Nephron (organoid): Measurements from ENCODE around the gene SLC44A1.

Source experiments
- H3K27ac Mint-ChIP-seq, 3 experiments: 2 replicates each; pipeline ENCODE4 v1.8.0; 2020; ENCODE audit warnings: mixed read lengths in 3 of 3, mild to moderate bottlenecking in 2 of 3, moderate library complexity in 1 of 3
- H3K27me3 Mint-ChIP-seq: 2 replicates; pipeline ENCODE4 v1.8.0; 2021; ENCODE audit warnings: low read depth, mild to moderate bottlenecking, moderate library complexity, mixed read lengths
- H3K36me3 Mint-ChIP-seq: 2 replicates; pipeline ENCODE4 v1.8.0; 2020; ENCODE audit warnings: low read depth, mixed read lengths
- H3K4me1 Mint-ChIP-seq: 2 replicates; pipeline ENCODE4 v1.8.0; 2020; ENCODE audit warnings: mixed read lengths
- H3K4me3 Mint-ChIP-seq, 3 experiments: 2 replicates each; pipeline ENCODE4 v1.8.0; 2020; ENCODE audit warnings: mild to moderate bottlenecking in 3 of 3, mixed read lengths in 3 of 3, moderate library complexity in 2 of 3
- H3K9me3 Mint-ChIP-seq: 2 replicates; pipeline ENCODE4 v1.8.0; 2020; ENCODE audit warnings: mixed read lengths
- CTCF ChIP-seq, 3 experiments: fragments of 200-600 bp; sonication (generic); IDR thresholded peaks; one replicate each; pipeline ENCODE4 v1.5.0; 2021; ENCODE audit warnings: antibody characterized with exemption in 3 of 3; ENCODE audit not compliant: unreplicated experiment in 3 of 3

The SLC44A1 gene

DNA sequence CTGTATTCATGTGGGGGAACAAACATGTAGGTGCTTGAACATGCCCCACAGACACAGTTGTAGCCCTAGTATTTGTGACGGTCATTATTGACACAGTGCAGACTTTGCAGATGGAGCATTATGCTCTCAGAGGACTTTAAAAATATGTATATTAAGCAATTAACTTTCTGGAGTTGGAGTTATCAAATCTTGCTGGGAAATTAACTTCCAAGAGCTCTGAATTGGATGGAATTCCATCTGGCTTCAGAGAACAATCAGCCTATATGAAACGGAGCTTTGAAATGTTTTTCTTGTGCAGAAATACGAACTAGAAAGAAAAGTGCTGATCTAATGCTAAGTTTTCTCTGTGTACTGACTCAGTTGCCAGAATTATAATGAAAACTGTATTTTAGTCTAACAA is 152.4 kb downstream of the SLC44A1 start:
- no peak for TF ChIP-seq CTCF (IDR thresholded peaks at IDR 0.05; ENCODE audit: unreplicated experiment in 3 of 3)
- H3K27me3 Mint-ChIP-seq, result peaks cover 1% of the 10 kb centered on the region
- H3K4me1 Mint-ChIP-seq, result peaks cover 19% of the 10 kb centered on the region
- H3K36me3 Mint-ChIP-seq, result no peaks in the 10 kb centered on the region
- H3K9me3 Mint-ChIP-seq, result no peaks in the 10 kb centered on the region
- H3K4me3 Mint-ChIP-seq, result no peak overlapping the region
- no peak overlapping the region for H3K27ac Mint-ChIP-seq

DNA sequence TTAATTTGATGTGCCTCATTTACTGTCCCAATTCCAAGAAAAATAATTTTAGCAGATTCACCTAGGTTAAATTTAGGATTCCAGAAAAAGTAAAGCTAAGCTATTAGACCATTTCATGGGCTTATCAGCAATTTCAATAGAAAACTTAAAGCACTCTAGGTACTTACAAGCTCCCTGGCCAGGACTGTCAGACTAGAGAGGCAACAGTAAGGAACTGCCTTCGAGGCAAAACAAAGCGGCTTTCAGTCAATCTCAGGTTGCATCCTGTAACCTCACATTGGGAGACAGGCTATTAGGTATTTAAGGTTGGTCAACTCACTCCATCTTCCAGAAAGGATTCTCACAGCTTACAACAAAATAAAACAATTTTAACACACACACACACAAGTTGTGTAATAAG is 154.7 kb downstream of the SLC44A1 start:
- H3K36me3 Mint-ChIP-seq, result no peaks in the 10 kb centered on the region
- no peak for TF ChIP-seq CTCF (IDR thresholded peaks at IDR 0.05; ENCODE audit: unreplicated experiment in 3 of 3)
- H3K4me1 Mint-ChIP-seq, result peaks cover 21% of the 10 kb centered on the region
- H3K9me3 Mint-ChIP-seq, result no peaks in the 10 kb centered on the region
- peaks cover 8% of the 10 kb centered on the region for H3K27me3 Mint-ChIP-seq
- no peak overlapping the region for H3K4me3 Mint-ChIP-seq
- H3K27ac Mint-ChIP-seq, result no peak overlapping the region

DNA sequence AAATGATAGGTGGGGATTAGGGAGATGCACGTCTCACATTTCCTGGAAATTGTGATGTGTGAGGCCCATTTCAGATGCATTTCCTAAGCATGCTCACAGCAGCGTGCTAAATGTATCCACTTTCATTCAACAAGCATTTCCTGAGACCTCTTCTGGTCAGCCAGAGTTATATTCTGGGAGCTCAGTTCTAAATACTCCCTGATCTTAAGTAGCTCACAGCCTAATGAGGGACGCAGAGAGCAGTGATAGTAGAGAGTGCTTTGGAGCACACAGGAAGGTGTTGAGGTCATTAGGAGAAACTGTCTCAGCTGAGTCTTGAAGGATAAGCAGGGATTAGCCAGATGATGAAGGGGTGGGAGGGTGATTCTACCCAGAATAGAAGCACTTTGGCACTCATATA is 157.2 kb downstream of the SLC44A1 start:
- Mint-ChIP-seq H3K9me3 (peaks cover 7% of the 10 kb centered on the region), H3K27me3 (peaks cover 8% of the 10 kb centered on the region), H3K27ac (no peak overlapping the region), H3K36me3 (peaks cover under 1% of the 10 kb centered on the region), H3K4me1 (peaks cover 13% of the 10 kb centered on the region), H3K4me3 (no peak overlapping the region)
- peak in 2 of 3 experiments; percentile 6 to 11 for TF ChIP-seq CTCF (IDR thresholded peaks at IDR 0.05; ENCODE audit: unreplicated experiment in 3 of 3)

GRCh38 chr9:105403552-105404248 is 159.2 kb downstream of the SLC44A1 start:
- H3K27ac Mint-ChIP-seq, result no peak overlapping the region
- H3K9me3 Mint-ChIP-seq, result peaks cover 15% of the 10 kb centered on the region
- no peak for TF ChIP-seq CTCF (IDR thresholded peaks at IDR 0.05; ENCODE audit: unreplicated experiment in 3 of 3)

GRCh38 chr9:105405514-105406131 is 161.2 kb downstream of the SLC44A1 start:
- no peak overlapping the region for H3K27ac Mint-ChIP-seq
- H3K4me1 Mint-ChIP-seq, result peaks cover 7% of the 10 kb centered on the region
- no peak overlapping the region for H3K4me3 Mint-ChIP-seq
- TF ChIP-seq CTCF (IDR thresholded peaks at IDR 0.05; ENCODE audit: unreplicated experiment in 3 of 3), result no peak
- H3K9me3 Mint-ChIP-seq, result peaks cover 25% of the 10 kb centered on the region
- peaks cover 6% of the 10 kb centered on the region for H3K36me3 Mint-ChIP-seq
- peaks cover 11% of the 10 kb centered on the region for H3K27me3 Mint-ChIP-seq

More at GRCh38 chr9:105403552-105404248, 159.2 kb downstream of the SLC44A1 start:
- peaks cover 8% of the 10 kb centered on the region for H3K27me3 Mint-ChIP-seq
- H3K4me1 Mint-ChIP-seq, result peaks cover 7% of the 10 kb centered on the region
- H3K4me3 Mint-ChIP-seq, result no peak overlapping the region
- peaks cover 6% of the 10 kb centered on the region for H3K36me3 Mint-ChIP-seq

GRCh38 chr9:105406369-105406768 is 161.9 kb downstream of the SLC44A1 start:
- Mint-ChIP-seq H3K36me3 (peaks cover 6% of the 10 kb centered on the region), H3K27me3 (peaks cover 11% of the 10 kb centered on the region), H3K9me3 (peaks cover 26% of the 10 kb centered on the region), H3K4me3 (no peak overlapping the region), H3K27ac (no peak overlapping the region), H3K4me1 (peaks cover 7% of the 10 kb centered on the region)
- no peak for TF ChIP-seq CTCF (IDR thresholded peaks at IDR 0.05; ENCODE audit: unreplicated experiment in 3 of 3)
